Endodermal cell (in vitro differentiated cells): ENCODE data around the gene PWWP2B. TPM values are rescaled to one million over a fixed set of nuclear protein-coding genes. Genes with fewer than 3 reads are reported as not detected.
"Not testable (repeated sequence)": the region's sequence is repeated elsewhere in the genome, so short reads cannot be mapped to it uniquely, and the experiment has no call there.

Experiments used
- DNase-seq: peaks from one replicate; pipeline ENCODE4 v3.0.0-alpha.2; 2017
- H3K27ac ChIP-seq: 2 replicates; pipeline ENCODE4 v1.5.1; 2013; ENCODE audit warnings: mild to moderate bottlenecking, low read depth, low read length, moderate library complexity
- H3K27me3 ChIP-seq: 2 replicates; pipeline ENCODE4 v1.6.1; 2013; ENCODE audit warnings: mild to moderate bottlenecking, low read length, moderate library complexity; ENCODE audit not compliant: insufficient read depth, control insufficient read depth, poor library complexity, severe bottlenecking
- H3K36me3 ChIP-seq: 2 replicates; pipeline ENCODE4 v1.7.0; 2013; ENCODE audit warnings: mild to moderate bottlenecking, low read length, moderate library complexity; ENCODE audit not compliant: control insufficient read depth, insufficient read depth
- H3K4me1 ChIP-seq: one replicate; pipeline ENCODE4 v1.7.0; 2013; ENCODE audit warnings: low read length; ENCODE audit not compliant: control insufficient read depth, insufficient read depth
- H3K4me3 ChIP-seq: 2 replicates; pipeline ENCODE4 v1.5.1; 2013; ENCODE audit warnings: mild to moderate bottlenecking, low read length, moderate library complexity
- H3K9ac ChIP-seq: 2 replicates; pipeline ENCODE4 v1.6.1; 2013; ENCODE audit warnings: mild to moderate bottlenecking, low read length, moderate library complexity; ENCODE audit not compliant: poor library complexity, severe bottlenecking; ENCODE audit errors: extremely low read depth
- H3K9me3 ChIP-seq: 2 replicates; pipeline ENCODE4 v1.6.1; 2013; ENCODE audit warnings: mild to moderate bottlenecking, low read length, moderate library complexity; ENCODE audit not compliant: control insufficient read depth
- H3K27ac Mint-ChIP-seq: 2 replicates; pipeline ENCODE4 v1.8.0; 2020; ENCODE audit warnings: mixed read lengths
- H3K27me3 Mint-ChIP-seq: 2 replicates; pipeline ENCODE4 v1.8.0; 2021; ENCODE audit warnings: mild to moderate bottlenecking, mixed read lengths; ENCODE audit not compliant: insufficient read depth
- H3K36me3 Mint-ChIP-seq: 2 replicates; pipeline ENCODE4 v1.8.0; 2020; ENCODE audit warnings: low read depth, mixed read lengths
- H3K4me1 Mint-ChIP-seq: 2 replicates; pipeline ENCODE4 v1.8.0; 2020; ENCODE audit warnings: mixed read lengths
- H3K4me3 Mint-ChIP-seq: 2 replicates; pipeline ENCODE4 v1.8.0; 2020; ENCODE audit warnings: mild to moderate bottlenecking, moderate library complexity, mixed read lengths
- H3K9me3 Mint-ChIP-seq: 2 replicates; pipeline ENCODE4 v1.8.0; 2020; ENCODE audit warnings: mild to moderate bottlenecking, mixed read lengths
- WGBS, 2 experiments: methylation state at CpG; one replicate each; pipeline versions ENCODE4 v1.1.5 to v1.1.7; 2013; ENCODE audit warnings: missing lambda C conversion rate in 2 of 2, mixed read lengths in 1 of 2; ENCODE audit not compliant: insufficient coverage in 1 of 2, insufficient read length in 1 of 2; 5-methylcytosine and 5-hydroxymethylcytosine counted together
- total RNA-seq, 2 donors: library from RNA; stranded (reverse); fragmentation: NEBNext Ultra II Directional in 1 of 2; extraction: Animal tissue kit (Norgen Biotek cat#: 25700) in 1 of 2; gene quantifications; 2 replicates in 1 of 2; 3 replicates in 1 of 2; pipeline ENCODE4 v1.2.1, GENCODE V29; 2021
- TF ChIP-seq, protein P1 (sequence below): fragments of 200-600 bp; sonication (generic); conservative IDR thresholded peaks from 2 replicates; pipeline ENCODE4 v1.5.0; 2021; ENCODE audit warnings: antibody characterized with exemption, mild to moderate bottlenecking

PWWP2B gene
- total RNA-seq, 2 donors from 2014 or later, result 11.4 to 13.9 TPM

DNA sequence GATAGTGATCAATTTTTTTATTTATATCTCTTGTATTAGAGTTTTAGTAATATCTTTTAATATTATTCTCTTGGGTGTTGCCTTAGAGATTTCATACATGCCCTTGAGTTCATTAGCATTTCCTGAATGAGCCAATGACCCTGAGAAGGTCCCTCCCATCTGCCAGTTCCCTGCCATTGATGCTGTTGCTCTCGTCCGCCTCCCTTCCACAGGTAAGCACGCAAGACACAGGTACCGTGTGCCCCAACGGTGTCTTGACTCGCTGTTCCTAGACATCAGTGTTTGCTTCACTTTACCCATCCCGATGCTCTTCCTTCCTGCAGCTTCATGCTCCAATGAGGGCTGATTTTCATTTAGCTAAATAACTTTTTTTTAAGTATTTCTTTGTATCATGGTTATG lies 19.7 kb upstream of the PWWP2B start:
- Mint-ChIP-seq H3K36me3 (peaks cover 2% of the 10 kb centered on the region), H3K27me3 (peaks cover 3% of the 10 kb centered on the region), H3K4me3 (no peak overlapping the region), H3K27ac (no peak overlapping the region), H3K9me3 (peaks cover 2% of the 10 kb centered on the region), H3K4me1 (no peaks in the 10 kb centered on the region)
- no peaks in the 10 kb centered on the region for H3K4me1 ChIP-seq
- WGBS, 2 experiments, result 96 to 97% methylated on average over 7 of the region's 7 CpGs
- no peaks in the 10 kb centered on the region for H3K9me3 ChIP-seq
- TF ChIP-seq, protein P1, sequence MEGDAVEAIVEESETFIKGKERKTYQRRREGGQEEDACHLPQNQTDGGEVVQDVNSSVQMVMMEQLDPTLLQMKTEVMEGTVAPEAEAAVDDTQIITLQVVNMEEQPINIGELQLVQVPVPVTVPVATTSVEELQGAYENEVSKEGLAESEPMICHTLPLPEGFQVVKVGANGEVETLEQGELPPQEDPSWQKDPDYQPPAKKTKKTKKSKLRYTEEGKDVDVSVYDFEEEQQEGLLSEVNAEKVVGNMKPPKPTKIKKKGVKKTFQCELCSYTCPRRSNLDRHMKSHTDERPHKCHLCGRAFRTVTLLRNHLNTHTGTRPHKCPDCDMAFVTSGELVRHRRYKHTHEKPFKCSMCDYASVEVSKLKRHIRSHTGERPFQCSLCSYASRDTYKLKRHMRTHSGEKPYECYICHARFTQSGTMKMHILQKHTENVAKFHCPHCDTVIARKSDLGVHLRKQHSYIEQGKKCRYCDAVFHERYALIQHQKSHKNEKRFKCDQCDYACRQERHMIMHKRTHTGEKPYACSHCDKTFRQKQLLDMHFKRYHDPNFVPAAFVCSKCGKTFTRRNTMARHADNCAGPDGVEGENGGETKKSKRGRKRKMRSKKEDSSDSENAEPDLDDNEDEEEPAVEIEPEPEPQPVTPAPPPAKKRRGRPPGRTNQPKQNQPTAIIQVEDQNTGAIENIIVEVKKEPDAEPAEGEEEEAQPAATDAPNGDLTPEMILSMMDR, result no peak
- DNase-seq, result no peak
- H3K9ac ChIP-seq, result no peak overlapping the region
- no peak overlapping the region for H3K27ac ChIP-seq
- no peak overlapping the region for H3K4me3 ChIP-seq
- no peaks in the 10 kb centered on the region for H3K27me3 ChIP-seq
- no peaks in the 10 kb centered on the region for H3K36me3 ChIP-seq

DNA sequence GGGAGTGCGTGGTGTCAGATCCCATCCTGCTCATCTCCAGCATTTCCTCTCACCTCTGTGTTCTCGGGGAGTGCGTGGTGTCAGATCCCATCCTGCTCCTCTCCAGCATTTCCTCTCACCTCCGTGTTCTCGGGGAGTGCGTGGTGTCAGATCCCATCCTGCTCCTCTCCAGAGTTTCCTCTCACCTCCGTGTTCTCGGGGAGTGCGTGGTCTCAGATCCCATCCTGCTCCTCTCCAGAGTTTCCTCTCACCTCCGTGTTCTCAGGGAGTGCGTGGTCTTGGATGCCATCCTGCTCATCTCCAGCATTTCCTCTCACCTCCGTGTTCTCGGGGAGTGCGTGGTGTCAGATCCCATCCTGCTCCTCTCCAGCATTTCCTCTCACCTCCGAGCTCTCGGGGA lies 18.0 kb upstream of the PWWP2B start:
- H3K27me3 Mint-ChIP-seq, H3K4me1 ChIP-seq, H3K4me3 Mint-ChIP-seq, DNase-seq, H3K27me3 ChIP-seq, H3K9me3 ChIP-seq, H3K36me3 ChIP-seq, H3K27ac ChIP-seq, H3K27ac Mint-ChIP-seq, H3K4me1 Mint-ChIP-seq, H3K9ac ChIP-seq, H3K9me3 Mint-ChIP-seq, H3K4me3 ChIP-seq, H3K36me3 Mint-ChIP-seq: not testable (repeated sequence)
- WGBS, 2 experiments, result 83 to 85% methylated on average over 11 to 16 of the region's 16 CpGs

DNA sequence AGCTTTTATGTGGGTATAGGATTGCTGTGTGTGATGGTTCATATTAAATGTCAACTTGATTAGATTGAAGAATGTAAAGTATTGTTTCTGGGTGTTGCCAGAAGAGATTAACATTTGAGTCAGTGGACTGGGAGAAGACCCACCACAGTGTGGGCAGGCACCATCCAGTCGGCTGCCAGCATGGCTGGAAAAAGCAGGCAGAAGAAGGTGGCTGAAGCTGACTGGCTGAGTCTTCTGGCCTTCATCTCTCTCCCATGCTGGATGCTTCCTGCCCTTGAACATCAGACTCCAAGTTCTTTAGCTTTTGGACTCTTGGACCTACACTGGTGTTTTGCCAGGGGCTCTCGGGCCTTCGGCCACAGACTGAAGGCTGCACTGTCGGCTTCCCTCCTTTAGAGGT lies 16.0 kb upstream of the PWWP2B start:
- not testable (repeated sequence) for H3K9me3 Mint-ChIP-seq, H3K27ac ChIP-seq, H3K36me3 Mint-ChIP-seq, H3K27ac Mint-ChIP-seq, H3K9me3 ChIP-seq, H3K4me3 Mint-ChIP-seq, H3K9ac ChIP-seq, DNase-seq, H3K27me3 ChIP-seq, H3K36me3 ChIP-seq, H3K27me3 Mint-ChIP-seq, H3K4me1 ChIP-seq, H3K4me1 Mint-ChIP-seq, H3K4me3 ChIP-seq
- WGBS, 2 experiments, result 92 to 98% methylated on average over 4 of the region's 4 CpGs

DNA sequence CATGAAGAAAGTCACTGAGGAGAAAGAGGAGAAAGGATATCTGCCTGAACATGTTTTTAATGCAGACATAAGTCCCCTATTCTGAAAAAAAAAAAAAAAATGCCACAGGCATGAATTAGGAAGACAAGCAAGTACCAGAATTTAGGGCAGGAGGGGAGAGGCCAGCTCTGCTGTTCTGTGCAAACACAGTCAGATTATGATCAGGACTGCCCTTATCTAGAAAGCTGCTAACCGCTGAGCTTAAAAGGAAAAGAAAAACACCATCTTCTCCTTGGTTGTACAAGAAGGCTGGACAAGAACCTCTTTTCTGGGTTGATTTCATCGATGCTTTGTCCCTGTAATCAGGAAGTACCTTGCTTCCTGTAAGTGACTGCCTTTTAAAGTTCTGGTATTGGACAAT lies 15.3 kb upstream of the PWWP2B start:
- no peak overlapping the region for H3K4me3 ChIP-seq
- Mint-ChIP-seq H3K4me1 (no peaks in the 10 kb centered on the region), H3K27me3 (peaks cover 3% of the 10 kb centered on the region), H3K4me3 (no peak overlapping the region), H3K36me3 (peaks cover 2% of the 10 kb centered on the region), H3K9me3 (peaks cover 2% of the 10 kb centered on the region), H3K27ac (no peak overlapping the region)
- H3K9ac ChIP-seq, result no peak overlapping the region
- H3K27me3 ChIP-seq, result no peaks in the 10 kb centered on the region
- no peak overlapping the region for H3K27ac ChIP-seq
- 91 to 93% methylated on average over 2 of the region's 2 CpGs for WGBS, 2 experiments
- TF ChIP-seq, protein P1, result no peak
- no peak for DNase-seq
- H3K9me3 ChIP-seq, result no peaks in the 10 kb centered on the region
- no peaks in the 10 kb centered on the region for H3K4me1 ChIP-seq
- H3K36me3 ChIP-seq, result no peaks in the 10 kb centered on the region
